HUDEP-2 (cell line): ENCODE results near the gene PDZD4.

Experiments used
- DNase-seq, 76 experiments: peaks; one replicate each; lab custom pipeline; 2025; ENCODE audit not compliant: unreplicated experiment in 76 of 76; lab: John Stamatoyannopoulos, UW

The PDZD4 gene

DNA sequence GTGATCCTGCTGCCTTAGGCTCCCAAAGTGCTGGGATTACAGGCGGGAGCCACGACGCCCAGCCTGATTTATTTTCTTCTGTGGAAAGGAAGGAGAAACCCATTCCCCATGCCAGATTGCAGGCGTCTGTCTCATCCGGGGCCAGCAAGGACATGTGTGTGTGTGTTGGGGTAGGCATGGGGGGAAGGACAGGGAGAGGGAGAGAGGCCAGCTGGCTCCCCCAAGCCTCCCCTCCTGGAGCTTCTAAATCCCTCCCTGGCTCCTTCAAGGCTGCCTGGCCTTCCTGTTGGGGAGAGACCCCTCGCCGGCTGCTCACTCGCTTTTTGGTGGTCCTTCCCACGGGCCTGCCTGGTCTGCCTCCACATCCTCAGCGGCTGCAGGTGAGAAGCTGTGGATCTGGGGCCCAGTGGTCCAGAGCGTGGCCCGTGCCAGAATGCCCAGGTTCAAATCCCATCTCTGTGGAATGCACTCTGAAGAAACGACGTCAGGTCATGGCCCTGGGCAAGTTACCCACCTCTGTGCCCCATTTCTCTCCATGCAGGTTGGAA, 67.6 kb downstream of the PDZD4 start:
- DNase-seq = no peak

DNA sequence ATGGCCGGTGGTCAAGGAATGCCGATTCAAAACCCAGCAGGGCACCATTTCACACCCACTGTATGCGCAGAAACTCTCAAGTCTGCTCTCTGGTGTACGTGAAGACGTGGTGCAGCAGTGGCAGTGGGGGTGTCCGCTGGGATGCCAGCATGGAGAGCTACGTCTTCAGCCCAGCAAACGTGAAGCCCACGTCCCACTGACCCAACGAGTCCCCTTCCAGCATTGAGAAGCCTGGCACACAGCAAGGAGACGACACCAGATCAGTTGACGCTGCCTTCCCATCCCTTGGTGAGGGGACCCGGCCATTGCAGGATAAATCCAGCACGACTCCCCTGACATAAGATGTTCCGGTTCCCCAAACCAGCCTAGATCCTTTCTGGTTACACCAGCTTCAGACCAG, 68.5 kb downstream of the PDZD4 start:
- DNase-seq = no peak

DNA sequence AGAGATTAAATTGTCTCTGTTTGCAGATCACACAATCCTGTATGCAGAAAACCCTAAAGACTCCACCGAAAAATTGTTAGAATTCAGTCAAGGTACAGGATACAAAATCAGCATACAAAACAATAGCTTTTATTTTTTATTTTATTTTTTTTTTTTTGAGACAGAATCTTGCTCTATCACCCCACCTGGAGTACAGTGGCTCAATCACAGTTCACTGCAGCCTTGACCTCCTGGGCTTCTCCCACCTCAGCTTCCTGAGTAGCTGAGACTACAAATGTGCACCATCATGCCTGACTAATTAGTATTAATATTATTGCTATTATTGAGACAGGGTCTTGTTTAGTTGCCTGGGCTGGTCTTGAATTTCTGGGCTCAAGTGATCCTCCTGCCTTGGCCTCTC, 75.2 kb downstream of the PDZD4 start:
- no peak for DNase-seq
